SK-N-SH treated with all-trans-retinoic acid at 6 μM for 48 hours (cell line): ENCODE data around the gene KLHL25.

Experiments used
- ARNTL ChIP-seq: fragments of 450-650 bp; formaldehyde crosslinking; IDR thresholded peaks from 2 replicates; pipeline ENCODE4 v1.5.0; 2020; ENCODE audit warnings: low read depth, mild to moderate bottlenecking, moderate library complexity, borderline replicate concordance
- CSDC2 ChIP-seq: fragments of 250-450 bp; sonication (Bioruptor Pico); IDR thresholded peaks from 2 replicates; pipeline ENCODE4 v1.5.0; 2020; ENCODE audit warnings: mild to moderate bottlenecking, moderate library complexity
- ESRRG ChIP-seq: fragments of 250-450 bp; sonication (Bioruptor Pico); IDR thresholded peaks from 2 replicates; pipeline ENCODE4 v1.6.1; 2021; ENCODE audit warnings: mild to moderate bottlenecking
- OSR1 ChIP-seq: fragments of 250-450 bp; sonication (Bioruptor Pico); IDR thresholded peaks from 2 replicates; pipeline ENCODE4 v1.8.0; 2022; ENCODE audit warnings: moderate library complexity, mild to moderate bottlenecking, inconsistent platforms
- RARB ChIP-seq: fragments of 250-450 bp; sonication (Bioruptor Pico); IDR thresholded peaks from 2 replicates; pipeline ENCODE4 v1.8.0; 2021; ENCODE audit warnings: mild to moderate bottlenecking, moderate library complexity
- SNAI2 ChIP-seq: fragments of 250-450 bp; sonication (Bioruptor Pico); IDR thresholded peaks from 2 replicates; pipeline ENCODE4 v1.5.0; 2020; ENCODE audit warnings: mild to moderate bottlenecking, moderate library complexity
- TCF4 ChIP-seq: fragments of 250-450 bp; sonication (Bioruptor Pico); IDR thresholded peaks from 2 replicates; pipeline ENCODE4 v1.8.0; 2021; ENCODE audit warnings: mild to moderate bottlenecking, moderate library complexity, borderline replicate concordance
- ZFP3 ChIP-seq: fragments of 250-450 bp; sonication (Bioruptor Pico); IDR thresholded peaks from 2 replicates; pipeline ENCODE4 v1.5.0; 2020; ENCODE audit warnings: mild to moderate bottlenecking, moderate library complexity
- ZFP30 ChIP-seq: fragments of 450-650 bp; formaldehyde crosslinking; IDR thresholded peaks from 2 replicates; pipeline ENCODE4 v1.5.0; 2022; ENCODE audit warnings: mild to moderate bottlenecking, moderate library complexity
- ZNF70 ChIP-seq: fragments of 450-650 bp; formaldehyde crosslinking; IDR thresholded peaks from 2 replicates; pipeline ENCODE4 v1.5.0; 2020; ENCODE audit warnings: mild to moderate bottlenecking, moderate library complexity
- ZNF8 ChIP-seq: fragments of 450-650 bp; formaldehyde crosslinking; IDR thresholded peaks from 2 replicates; pipeline ENCODE4 v1.5.0; 2020; ENCODE audit warnings: mild to moderate bottlenecking, moderate library complexity
- TF ChIP-seq, protein P1 (sequence below): fragments of 250-450 bp; sonication (Bioruptor Pico); IDR thresholded peaks from 2 replicates; pipeline ENCODE4 v1.8.0; 2020; ENCODE audit warnings: mild to moderate bottlenecking, moderate library complexity, borderline replicate concordance
- TF ChIP-seq, protein P2 (sequence below): fragments of 250-450 bp; sonication (Bioruptor Pico); IDR thresholded peaks from 2 replicates; pipeline ENCODE4 v1.8.0; 2021; ENCODE audit warnings: low read depth, mild to moderate bottlenecking, moderate library complexity, borderline replicate concordance

- no peak for TF ChIP-seq TCF4 (CRISPR knock-in tag)
- no peak for TF ChIP-seq CSDC2 (CRISPR knock-in tag)
- TF ChIP-seq RARB (CRISPR knock-in tag) = no peak
- TF ChIP-seq, protein P1, sequence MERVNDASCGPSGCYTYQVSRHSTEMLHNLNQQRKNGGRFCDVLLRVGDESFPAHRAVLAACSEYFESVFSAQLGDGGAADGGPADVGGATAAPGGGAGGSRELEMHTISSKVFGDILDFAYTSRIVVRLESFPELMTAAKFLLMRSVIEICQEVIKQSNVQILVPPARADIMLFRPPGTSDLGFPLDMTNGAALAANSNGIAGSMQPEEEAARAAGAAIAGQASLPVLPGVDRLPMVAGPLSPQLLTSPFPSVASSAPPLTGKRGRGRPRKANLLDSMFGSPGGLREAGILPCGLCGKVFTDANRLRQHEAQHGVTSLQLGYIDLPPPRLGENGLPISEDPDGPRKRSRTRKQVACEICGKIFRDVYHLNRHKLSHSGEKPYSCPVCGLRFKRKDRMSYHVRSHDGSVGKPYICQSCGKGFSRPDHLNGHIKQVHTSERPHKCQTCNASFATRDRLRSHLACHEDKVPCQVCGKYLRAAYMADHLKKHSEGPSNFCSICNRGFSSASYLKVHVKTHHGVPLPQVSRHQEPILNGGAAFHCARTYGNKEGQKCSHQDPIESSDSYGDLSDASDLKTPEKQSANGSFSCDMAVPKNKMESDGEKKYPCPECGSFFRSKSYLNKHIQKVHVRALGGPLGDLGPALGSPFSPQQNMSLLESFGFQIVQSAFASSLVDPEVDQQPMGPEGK (CRISPR knock-in tag) = no peak
- TF ChIP-seq ZNF70 = no peak
- no peak for TF ChIP-seq ZNF8 (CRISPR knock-in tag)
- no peak for TF ChIP-seq OSR1
- TF ChIP-seq, protein P2, sequence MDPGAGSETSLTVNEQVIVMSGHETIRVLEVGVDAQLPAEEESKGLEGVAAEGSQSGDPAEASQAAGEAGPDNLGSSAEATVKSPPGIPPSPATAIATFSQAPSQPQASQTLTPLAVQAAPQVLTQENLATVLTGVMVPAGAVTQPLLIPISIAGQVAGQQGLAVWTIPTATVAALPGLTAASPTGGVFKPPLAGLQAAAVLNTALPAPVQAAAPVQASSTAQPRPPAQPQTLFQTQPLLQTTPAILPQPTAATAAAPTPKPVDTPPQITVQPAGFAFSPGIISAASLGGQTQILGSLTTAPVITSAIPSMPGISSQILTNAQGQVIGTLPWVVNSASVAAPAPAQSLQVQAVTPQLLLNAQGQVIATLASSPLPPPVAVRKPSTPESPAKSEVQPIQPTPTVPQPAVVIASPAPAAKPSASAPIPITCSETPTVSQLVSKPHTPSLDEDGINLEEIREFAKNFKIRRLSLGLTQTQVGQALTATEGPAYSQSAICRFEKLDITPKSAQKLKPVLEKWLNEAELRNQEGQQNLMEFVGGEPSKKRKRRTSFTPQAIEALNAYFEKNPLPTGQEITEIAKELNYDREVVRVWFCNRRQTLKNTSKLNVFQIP = no peak
- no peak for TF ChIP-seq ARNTL (CRISPR knock-in tag)
- TF ChIP-seq ZFP30 = no peak
- no peak for TF ChIP-seq SNAI2
- no peak for TF ChIP-seq ESRRG (CRISPR knock-in tag)
- no peak for TF ChIP-seq ZFP3 (CRISPR knock-in tag)
Measured at GRCh38 chr15:85726454-85726853, 68.3 kb downstream of the KLHL25 start.
